Astrocyte (in vitro differentiated cells and primary cell): ENCODE data around the gene PCSK5.

Experiments
- CTCF ChIP-seq: IDR thresholded peaks from 2 replicates; pipeline ENCODE4 v1.5.1; 2011; ENCODE audit warnings: low read depth, mild to moderate bottlenecking, inconsistent platforms, low read length, moderate library complexity; ENCODE audit not compliant: insufficient read depth
- EZH2 ChIP-seq: IDR thresholded peaks from 2 replicates; pipeline ENCODE4 v1.6.1; 2012; ENCODE audit warnings: mild to moderate bottlenecking, low read length, inconsistent platforms; ENCODE audit not compliant: insufficient read depth

GRCh38 chr9:75976549-75976948 lies 86.1 kb downstream of the PCSK5 start:
- no peak for TF ChIP-seq CTCF
- no peak for TF ChIP-seq EZH2
